B cell (primary cell): ENCODE measurements around the gene TOMM70.

Experiments
- EZH2 ChIP-seq: IDR thresholded peaks from 2 replicates; pipeline ENCODE4 v1.6.1; 2012; ENCODE audit warnings: borderline replicate concordance, low read depth, mild to moderate bottlenecking, moderate library complexity, low read length; ENCODE audit not compliant: insufficient read depth, poor library complexity, severe bottlenecking
- TF ChIP-seq, protein P1 (sequence below): fragments of 200-600 bp; IDR thresholded peaks from one replicate; pipeline ENCODE4 v1.8.0; 2022; ENCODE audit warnings: antibody characterized with exemption, mild to moderate bottlenecking

DNA sequence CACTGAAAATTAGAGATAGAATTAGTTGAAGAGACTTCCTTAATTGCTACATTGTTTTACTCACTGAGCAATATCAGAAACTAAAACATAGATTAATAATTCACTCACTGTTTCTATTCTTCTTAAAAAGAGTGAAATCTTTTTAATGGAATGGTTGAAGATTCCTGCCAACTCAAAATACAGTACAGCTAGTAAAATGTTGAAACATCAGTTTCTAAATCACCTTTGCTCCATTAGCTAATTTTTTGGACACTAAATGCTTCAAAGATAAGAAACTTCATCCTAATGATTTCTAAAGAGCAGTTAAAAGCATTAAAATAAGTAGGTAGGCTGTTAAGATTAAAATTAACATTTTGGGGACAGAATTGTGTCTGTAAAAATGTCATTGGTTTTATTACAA, 76.8 kb downstream of the TOMM70 start:
- TF ChIP-seq, protein P1, sequence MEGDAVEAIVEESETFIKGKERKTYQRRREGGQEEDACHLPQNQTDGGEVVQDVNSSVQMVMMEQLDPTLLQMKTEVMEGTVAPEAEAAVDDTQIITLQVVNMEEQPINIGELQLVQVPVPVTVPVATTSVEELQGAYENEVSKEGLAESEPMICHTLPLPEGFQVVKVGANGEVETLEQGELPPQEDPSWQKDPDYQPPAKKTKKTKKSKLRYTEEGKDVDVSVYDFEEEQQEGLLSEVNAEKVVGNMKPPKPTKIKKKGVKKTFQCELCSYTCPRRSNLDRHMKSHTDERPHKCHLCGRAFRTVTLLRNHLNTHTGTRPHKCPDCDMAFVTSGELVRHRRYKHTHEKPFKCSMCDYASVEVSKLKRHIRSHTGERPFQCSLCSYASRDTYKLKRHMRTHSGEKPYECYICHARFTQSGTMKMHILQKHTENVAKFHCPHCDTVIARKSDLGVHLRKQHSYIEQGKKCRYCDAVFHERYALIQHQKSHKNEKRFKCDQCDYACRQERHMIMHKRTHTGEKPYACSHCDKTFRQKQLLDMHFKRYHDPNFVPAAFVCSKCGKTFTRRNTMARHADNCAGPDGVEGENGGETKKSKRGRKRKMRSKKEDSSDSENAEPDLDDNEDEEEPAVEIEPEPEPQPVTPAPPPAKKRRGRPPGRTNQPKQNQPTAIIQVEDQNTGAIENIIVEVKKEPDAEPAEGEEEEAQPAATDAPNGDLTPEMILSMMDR, result no peak
- TF ChIP-seq EZH2, result no peak
